Activated naive CD4-positive, alpha-beta T cell (primary cell): ENCODE data around the gene JAZF1.

Source experiments
- DNase-seq, 4 experiments: peaks; one replicate each; lab custom pipeline; 2025; lab: John Stamatoyannopoulos, UW

JAZF1 gene

DNA sequence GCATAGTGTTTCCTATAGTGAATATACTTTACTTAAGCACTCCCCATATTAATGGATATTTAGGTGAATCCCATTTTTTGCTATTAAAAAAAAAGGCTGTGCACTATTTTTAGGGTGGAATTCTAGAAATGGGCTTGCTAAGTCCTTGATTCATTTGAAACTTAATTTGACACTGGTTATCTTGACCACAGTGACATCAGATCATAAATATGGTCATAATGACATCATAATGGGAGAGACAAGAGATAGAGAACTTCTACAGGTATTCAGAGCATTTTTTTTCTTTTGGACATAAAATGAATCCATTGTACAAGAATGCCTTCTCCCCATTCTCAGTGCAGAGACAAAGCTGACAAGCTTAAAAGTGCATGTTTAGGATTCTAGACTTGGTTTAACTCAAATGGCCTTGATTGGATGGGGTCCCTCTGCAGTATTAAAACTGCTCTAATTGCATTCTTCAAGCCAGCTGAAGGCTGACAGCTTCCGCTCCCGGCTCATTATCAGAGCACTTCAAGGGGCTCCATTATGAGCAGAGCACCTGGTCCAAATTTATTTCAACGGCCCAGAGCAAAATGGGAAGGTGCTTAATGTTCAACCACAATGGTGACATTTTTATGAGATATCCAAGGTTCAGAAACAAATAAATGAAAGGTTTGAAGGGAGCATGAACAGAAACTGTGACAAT is 104.8 kb downstream of the JAZF1 start:
- no peak for DNase-seq

DNA sequence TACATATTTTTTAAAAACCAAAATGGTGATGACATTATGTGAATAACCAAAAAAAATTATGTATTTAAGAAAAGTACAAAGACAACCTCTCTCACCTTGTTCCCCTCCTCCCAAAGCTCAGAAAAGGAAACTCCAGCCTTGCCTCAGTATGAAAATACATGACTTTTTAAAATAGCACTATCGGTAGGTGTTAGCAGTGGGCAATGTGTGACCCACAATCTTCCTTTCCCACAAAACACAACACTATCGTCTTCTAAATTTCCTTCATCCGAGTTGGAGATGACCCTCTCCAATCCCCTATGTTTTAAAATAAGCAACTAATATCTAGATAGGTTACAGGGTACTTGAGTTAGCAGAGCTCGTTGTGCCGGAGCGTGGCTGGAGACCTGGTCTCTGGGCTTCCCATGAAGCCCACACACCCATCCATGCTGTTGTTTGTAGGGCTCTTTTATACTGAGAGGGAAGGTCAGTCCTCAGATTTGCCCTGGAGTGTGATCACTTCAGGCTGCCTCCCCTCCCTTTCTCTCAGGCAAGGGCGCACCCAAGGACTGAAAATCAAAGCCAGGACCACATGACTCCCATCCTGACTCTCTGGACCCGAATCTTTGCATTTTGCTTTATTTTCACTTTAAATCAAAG is 107.6 kb downstream of the JAZF1 start:
- no peak for DNase-seq

DNA sequence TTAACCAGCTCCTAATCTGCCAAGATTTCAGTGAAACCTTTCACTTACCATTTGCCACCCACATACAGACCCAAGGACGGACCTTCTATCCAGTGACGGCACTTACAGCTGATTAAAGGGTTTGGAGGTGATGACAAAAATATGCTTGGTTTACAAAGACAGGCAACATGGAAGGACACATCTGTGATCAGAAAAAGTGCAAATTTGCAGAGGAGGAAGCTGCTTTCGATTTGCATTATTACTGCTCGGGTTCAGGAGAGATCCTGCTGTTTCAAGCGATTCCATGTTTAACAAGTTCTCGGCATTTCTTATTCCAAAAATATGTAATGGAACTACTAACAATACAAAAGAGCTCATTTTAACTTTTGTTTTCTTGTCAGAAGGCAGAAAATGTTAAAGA is 109.0 kb downstream of the JAZF1 start:
- no peak for DNase-seq

DNA sequence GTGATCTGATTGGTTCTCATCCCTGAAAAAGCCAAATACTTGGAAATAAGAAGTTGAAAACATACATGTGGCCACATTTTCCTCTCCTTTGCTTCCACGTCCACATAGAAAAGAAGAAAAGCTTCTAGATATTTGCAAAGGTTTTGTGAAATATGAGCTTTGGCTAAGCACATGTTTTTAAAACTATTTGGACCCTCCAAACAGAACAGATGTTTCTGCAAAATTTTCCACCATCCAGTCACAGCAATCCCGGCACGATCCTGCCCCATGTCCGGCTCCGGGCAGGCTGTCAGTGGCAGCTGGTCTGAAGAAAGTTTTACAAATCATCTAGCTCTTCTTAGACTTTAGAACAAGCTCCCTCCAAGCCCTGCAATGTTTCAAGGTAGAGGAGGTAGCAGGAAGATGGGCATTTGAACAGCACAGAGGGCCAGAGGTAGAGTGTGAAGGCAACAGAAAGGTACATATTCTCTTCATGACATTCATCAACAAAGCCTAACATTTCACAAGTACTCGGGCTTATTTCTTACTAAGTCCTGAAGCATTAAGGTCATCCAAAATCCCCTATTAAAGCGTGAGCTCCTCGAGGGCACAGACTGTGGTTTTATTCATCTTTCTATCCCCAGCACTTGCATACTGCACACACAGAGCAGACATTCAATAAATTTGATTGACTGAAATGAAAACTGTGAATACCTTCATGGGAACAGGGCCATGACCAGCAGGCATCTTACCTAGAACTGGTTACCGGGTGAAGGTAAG is 110.1 kb downstream of the JAZF1 start:
- no peak for DNase-seq

DNA sequence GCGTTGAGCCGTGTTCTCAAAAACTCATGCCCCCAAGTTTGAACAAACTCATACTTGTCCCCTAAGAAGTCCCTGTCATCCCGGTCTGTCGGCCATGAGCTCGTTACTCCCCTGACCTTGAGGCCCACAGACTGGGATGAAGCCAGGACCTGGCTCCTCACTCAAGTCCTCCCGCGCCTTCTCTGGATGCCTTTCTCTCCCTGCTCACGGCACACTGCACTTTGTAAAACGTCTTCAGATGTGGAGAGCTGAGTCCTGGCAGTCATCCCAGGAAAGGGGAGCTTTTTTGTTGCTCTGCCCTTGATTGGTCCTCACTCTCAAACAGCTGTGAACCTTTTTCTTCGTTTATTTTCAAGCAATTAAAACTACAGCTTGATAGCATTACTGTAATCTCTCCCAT is 110.8 kb downstream of the JAZF1 start:
- DNase-seq: no peak

DNA sequence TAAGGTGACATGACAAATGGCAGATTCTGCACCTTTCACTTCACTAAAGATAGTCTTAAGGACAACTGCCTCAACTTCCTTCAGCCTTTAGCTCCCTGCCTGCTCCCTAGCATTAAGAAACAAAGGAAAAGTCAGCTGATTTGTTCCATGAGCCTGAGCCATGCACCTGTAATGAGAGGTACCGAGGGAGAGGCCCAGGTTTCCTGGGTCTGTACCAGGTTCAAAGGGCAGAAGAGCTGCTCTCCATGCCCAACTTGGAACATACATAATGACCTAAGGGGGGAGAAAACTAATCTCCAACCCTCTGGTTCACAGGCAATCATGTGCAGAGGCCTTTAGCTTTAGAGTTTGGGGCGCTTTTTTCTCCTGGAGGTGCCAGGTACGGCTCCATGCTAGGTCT is 111.2 kb downstream of the JAZF1 start:
- no peak for DNase-seq

DNA sequence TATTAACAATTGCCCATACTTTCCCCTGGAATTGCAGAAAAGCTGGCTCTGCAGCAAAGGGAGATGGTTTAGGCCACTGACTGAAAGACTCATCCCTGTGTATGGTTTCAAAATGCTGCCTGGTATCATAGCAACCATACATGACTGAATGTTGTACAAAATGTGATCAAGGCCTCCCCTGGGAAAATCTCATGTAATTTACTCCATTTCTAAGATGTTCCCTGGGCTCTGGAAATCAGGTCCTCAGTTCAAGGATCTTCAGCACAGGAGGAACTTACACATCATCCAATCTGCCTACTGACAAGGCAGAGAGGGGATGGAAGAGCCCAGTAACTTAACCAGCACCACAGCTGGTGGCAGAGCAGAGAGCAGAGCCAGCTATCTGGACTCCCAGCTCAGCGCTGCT is 111.8 kb downstream of the JAZF1 start:
- no peak for DNase-seq

DNA sequence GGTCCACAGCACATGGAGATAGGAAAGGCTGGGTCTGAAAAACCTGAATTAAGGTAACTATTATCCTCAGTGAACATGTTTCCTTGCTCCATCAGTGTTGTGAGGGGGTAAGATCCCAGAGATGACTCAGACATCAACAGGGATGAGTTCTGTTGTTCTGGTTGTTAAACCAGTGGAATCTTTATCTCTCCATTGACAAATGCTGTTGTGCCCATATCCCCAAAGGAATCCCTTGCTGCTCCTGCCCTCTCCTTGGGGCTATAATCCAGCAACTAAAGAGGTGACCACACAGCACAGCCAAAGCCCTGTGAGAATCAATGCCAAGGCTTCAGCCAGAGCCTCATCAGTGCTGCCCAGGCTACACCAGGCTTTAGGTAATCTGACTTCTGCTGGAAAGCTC is 113.4 kb downstream of the JAZF1 start:
- no peak for DNase-seq

DNA sequence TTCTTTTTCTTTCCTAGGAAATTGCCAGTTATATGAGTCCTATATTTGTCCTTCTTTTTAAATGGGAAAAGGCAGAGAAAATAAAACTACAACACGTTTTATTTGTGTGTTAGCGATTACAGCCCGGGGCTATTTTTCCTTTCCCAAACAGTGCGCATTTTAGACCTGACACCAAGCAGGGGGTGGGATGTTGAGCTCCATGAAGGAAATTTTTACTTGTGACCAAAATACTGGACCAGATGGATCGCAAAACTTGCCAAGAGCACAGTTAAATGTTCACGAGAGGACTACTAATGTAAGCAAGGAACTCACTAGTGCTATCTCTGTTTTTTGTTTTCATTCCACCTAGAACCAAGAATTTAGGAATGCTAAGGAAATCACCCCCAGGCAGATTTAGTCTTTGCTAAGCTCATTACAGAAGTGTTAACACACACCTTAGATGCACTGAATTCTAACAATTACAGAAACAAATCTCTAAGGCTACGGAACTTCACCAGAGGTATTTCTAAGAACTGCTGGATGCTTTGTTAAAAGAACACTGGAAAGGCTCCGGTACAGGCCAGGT is 114.8 kb downstream of the JAZF1 start:
- DNase-seq: no peak

DNA sequence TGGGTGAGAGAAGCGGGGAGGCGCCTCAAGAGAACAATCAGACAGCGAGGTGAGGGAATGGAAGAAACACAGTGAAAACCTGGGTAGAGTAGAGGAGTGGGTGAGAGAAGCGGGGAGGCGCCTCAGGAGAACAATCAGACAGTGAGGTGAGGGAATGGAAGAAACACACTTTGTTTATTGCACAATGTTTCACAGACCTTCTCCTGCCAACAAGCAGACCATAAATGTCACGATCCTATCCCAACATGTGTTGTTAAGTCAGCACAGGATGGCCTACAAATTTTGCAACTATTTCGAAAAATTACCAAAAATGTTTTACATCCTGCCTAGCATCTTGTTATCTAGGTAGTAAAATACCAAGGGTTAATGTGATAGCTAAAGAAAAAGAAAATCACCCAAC is 115.3 kb downstream of the JAZF1 start:
- DNase-seq: no peak

DNA sequence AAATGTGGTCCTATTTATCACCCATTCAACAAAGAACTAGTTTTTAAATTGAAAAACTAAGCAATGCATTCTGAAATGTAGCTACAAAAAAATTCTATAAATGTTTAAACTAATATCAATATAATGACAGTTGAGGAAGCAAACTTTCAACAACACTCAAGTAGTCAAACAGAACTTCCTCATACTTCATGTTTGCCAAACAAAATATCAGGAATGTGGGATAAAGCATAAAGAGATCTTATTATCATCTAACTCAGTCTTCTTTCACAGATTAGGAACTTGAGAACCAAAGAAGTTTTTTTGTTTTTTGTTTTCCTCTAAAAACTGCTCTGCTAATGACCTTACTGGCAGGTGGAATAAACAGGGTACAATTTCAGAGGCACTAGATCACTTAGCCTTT is 116.2 kb downstream of the JAZF1 start:
- DNase-seq: no peak

DNA sequence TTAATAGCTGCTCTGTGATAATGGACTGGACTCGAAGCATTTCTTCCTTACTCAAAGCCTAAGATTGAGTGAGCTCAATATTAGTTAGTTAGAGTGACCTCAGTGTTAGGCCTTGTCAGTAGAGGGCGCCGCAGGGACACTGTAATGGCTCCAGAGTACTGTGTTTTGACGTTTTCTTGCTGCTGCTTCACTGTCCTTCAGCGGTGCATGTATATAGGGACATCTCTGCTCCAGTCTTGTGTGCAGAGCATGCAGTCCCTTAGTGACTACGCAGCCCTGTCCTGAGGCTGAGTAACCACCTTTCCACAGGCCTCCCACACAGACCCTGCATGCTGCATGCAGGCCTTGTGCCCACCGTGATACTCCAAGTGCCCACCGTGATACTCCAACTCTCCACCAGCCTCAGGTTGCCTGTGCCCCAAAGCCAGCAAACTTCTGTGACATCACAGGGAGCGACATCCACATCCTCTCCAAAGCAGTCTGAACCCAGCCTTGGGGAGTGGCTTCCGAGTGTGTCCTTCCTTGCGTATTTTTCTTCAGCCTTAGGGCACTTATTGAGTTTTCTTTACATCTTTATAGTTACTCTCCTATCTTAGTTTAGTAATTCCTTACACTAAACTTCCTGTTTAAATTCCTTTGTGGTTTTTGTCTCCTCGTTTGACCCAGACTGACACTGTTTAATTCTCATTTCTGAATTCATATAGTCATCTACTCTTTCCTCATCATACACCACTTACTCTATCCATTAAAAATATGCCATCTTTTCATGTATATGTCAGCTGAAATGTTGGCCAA is 118.2 kb downstream of the JAZF1 start:
- peak in 1 of 4 experiments; percentile 4 for DNase-seq

DNA sequence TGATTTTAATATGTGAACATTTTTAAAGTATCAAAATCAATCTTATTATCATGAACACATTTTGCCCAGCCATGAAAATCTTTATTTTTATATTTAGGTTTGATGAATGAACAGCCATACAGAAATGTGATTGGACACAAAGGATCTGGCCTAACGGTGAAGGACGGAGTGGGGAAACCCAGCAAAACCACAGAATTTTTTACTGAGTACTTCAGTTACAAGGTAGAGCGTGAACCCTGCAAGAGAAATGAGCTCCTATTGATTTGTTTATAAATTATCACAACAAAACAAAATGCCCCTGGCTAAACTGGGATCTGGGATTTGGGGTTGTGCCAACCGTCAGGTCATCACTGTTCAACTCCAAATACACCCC is 118.8 kb downstream of the JAZF1 start:
- DNase-seq: no peak

DNA sequence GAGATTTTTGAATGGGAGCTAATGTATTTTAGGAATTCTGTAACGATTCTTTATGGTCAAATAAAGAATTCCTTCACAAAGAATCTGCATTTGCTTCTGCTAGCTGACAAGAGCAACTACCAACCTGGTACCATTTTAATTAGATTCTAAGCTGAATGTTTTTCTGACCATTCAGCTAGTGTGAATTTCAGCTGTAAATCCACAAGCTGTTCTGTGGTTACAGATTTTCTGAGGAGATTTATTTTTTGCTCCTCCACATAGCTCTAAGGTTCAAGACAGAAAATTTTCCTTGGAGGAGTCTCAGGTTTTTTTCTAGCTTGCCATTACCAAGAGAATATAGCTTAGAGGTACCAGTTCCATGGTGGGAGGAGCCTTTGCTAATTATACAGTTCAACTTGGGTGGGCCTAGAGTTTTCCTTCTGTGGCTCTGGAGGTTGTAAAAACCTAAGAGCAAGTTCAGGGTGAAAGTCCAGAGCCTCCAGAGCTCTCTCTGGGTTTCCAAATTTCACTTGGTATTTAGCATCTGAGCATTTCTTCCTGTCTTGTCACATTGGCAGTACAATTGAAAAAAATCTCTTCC is 120.1 kb downstream of the JAZF1 start:
- no peak for DNase-seq

DNA sequence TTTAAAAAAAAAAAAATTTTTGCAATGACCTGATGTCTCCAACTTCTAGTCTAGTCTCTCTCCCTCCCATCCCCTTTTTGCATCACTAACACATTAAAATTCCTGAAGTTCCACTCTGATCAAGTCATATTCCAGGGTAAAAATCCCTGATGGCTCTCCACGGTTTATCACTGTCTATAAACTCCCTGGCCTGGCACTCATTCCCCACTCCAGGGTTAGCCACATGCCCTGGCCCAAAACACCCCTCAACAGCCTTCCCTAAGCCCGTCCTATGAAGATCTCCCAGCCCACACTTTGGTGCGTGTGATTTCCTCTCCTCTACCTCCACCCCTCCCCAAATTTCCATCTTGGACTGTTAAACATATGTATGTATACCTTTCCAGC is 125.4 kb downstream of the JAZF1 start:
- no peak for DNase-seq

DNA sequence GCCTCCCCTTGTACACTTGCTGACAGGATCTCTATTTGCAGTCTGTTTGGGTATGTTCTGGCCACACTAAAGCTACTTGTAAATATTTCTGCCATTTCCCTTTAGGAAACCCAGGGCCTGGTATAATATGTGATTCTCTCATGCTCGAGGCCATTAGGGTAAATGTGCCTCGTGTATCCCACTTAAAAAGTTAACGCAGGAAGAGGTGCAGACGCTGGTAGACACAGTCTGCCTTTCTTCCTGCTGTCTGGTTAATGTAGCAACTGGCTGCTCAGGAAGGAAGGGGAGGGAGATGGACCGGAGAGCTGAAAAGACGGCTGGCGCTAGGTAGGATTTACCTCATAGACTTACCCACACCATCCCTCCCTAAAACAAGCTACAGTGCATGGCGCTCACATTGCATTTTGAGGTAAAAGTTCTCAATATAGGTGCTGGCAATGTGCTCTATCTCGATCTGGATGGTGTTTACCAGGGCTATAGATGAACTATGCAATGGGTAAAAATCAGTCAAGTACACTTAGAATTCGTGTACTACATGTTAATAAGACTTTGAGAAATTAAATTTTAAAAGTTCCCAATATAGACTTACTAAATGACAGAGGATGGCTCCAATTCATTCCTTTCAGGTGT is 125.9 kb downstream of the JAZF1 start:
- no peak for DNase-seq

DNA sequence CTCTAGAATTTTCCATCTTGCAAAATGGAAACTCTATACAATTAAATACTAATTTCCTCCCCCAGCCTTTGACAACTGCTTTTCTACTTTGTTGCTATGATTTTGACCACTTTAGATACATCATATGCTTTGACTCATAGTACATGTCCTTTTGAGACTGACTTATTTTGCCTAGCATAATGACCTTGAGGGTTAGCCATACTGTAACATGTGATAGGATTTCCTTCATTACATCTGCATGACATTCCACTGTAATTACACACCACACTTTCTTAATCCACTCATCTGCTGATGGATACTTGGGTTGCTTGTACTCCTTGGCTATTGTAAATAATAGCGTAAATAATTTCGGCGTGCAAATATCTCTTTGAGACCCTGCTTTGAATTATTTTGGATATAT is 127.7 kb downstream of the JAZF1 start:
- no peak for DNase-seq

DNA sequence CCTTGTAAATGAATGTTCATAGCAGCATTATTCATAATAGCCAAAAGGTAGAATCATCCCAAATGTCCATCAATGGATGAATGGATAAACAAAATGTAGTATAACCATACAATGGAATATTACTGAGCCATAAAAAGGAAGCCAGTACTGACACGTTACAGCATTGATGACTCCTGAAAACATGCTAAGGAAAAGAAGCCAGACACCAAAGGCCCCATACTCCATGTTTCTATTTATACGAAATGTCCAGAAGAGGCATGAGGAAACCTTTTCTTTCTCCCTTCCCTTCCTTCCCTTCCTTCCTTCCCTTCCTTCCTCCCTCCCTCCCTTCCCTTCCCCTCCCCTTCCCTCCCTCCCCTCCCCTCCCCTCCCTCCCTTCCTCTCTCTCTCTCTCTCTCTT is 131.9 kb downstream of the JAZF1 start:
- no peak for DNase-seq

DNA sequence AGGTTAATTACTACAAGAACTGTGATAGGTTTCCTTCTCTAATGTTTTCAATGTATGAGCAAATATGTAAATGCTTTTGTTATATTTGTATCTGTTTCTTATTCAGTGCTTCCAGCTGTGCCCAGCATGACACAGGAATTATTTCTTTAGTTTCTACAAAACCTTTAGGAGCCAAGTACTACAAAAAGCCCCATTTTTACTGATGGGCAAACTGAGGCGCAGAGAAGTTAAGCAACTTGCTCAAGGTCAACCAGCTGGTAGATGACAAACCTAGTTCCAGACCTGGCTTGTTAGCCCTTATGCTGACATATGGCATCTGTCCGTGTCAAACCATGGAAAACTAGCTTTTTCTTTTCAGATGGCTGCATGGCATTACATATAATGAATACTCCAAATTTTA is 134.6 kb downstream of the JAZF1 start:
- no peak for DNase-seq

DNA sequence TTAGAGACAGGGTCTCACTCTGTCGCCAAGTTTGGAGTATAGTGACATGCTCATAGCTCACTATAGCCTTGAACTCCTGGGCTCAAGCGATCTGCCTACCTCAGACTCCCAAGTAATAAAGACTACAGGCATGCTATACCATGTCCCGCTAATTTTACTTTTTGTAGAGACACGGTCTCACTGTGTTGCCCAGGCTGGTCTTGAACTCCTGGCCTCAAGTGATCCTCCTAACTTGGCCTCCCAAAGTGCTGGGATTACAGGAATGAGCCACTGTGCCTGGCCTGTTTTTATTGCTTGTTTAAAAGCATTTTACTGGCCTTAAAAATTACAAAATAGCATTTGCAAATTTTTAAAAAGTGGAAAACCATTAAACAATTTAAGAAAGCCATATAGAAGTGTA is 135.0 kb downstream of the JAZF1 start:
- no peak for DNase-seq

DNA sequence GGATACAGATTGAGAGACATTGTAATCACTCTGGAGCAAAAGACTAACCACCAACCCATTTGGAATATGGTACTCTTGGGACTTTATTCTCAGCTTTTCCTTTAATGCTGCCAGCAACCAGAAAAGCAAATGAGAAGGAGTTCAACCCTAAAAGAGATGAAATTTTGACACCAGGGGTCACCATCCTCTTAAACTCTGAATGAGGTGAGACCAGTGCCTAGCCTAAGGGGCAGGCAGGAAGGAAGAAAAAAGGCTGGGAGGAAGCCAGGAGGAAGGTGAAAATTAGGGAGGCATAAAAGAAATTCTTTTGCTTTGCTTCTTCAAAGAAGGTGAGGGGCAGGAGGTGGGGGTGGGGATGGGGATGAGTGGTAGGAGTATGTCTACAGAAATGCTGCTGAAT is 135.8 kb downstream of the JAZF1 start:
- no peak for DNase-seq

DNA sequence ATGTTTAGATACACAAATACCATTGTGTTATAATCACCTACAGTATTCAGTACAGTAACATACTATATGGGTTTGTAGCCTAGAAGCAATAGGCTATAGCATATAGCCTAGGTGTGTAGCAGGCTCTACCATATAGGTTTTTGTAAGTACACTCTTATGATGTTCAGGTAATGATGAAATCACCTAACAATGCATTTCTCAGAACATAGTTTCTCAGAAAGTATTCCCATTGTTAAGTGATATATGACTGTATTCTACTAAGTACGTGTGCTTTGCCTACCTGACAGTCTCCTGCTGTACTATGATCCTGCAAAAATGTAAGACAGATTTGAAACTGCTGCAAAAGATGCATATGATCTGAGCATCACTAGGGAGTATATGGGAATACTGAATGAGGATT is 137.9 kb downstream of the JAZF1 start:
- DNase-seq: no peak
